Measurements from ENCODE around the gene SETBP1. TPM values are rescaled to one million over a fixed set of nuclear protein-coding genes. Genes with fewer than 3 reads are reported as not detected.

Gene SETBP1
- total RNA-seq, 1 donor from 2014 or later = 12.0 TPM

- Mint-ChIP-seq H3K36me3 (peaks cover 30% of the 10 kb centered on the region), H3K9me3 (peaks cover 8% of the 10 kb centered on the region), H3K4me1 (peaks cover 38% of the 10 kb centered on the region), H3K4me3 (no peak overlapping the region), H3K27me3 (ENCODE audit: insufficient read depth, low read depth) (peaks cover 2% of the 10 kb centered on the region), H3K27ac (no peak overlapping the region)
- Histone ChIP-seq H3K27ac (no peak overlapping the region), H3K27me3 (no peaks in the 10 kb centered on the region), H3K36me3 (no peaks in the 10 kb centered on the region), H3K9me3 (ENCODE audit: low read depth) (no peaks in the 10 kb centered on the region), H3K79me2 (ENCODE audit: low read depth) (no peaks in the 10 kb centered on the region), H3K4me2 (no peak overlapping the region), H4K20me1 (ENCODE audit: low read depth) (no peaks in the 10 kb centered on the region), H3K9ac (no peak overlapping the region), H2AFZ (replicated peaks) (no peak overlapping the region), H3K4me3 (no peak overlapping the region), H3K4me1 (no peaks in the 10 kb centered on the region), H3F3A (ENCODE audit: low read depth) (no peaks in the 10 kb centered on the region)
- DNase-seq (ENCODE audit: low spot score) = no peak
- TF ChIP-seq EZH2 (IDR thresholded peaks at IDR 0.05) = no peak
- TF ChIP-seq EZH2phosphoT487 (IDR thresholded peaks at IDR 0.05) = no peak
- no peak for TF ChIP-seq CTCF (IDR thresholded peaks at IDR 0.05)
Observed at GRCh38 chr18:44801781-44802180, 121.1 kb downstream of the SETBP1 start.

GRCh38 chr18:44802508-44802907, 121.8 kb downstream of the SETBP1 start:
- peaks cover 8% of the 10 kb centered on the region for H3K9me3 Mint-ChIP-seq
- H3K4me3 Mint-ChIP-seq = no peak overlapping the region
- H3K27ac Mint-ChIP-seq = peak overlapping the region; percentile 16

GRCh38 chr18:44803019-44803650, 122.4 kb downstream of the SETBP1 start:
- peaks cover 38% of the 10 kb centered on the region for H3K4me1 Mint-ChIP-seq
- H3K36me3 Mint-ChIP-seq = peaks cover 27% of the 10 kb centered on the region
- TF ChIP-seq EZH2phosphoT487 (IDR thresholded peaks at IDR 0.05) (no peak), CTCF (IDR thresholded peaks at IDR 0.05) (no peak), EZH2 (IDR thresholded peaks at IDR 0.05) (no peak)
- no peaks in the 10 kb centered on the region for H3K79me2 ChIP-seq (ENCODE audit: low read depth)
- H3K4me3 ChIP-seq = no peak overlapping the region
- no peak overlapping the region for H3K27ac ChIP-seq
- no peak overlapping the region for H3K27ac Mint-ChIP-seq
- H3K4me1 ChIP-seq = peaks cover 2% of the 10 kb centered on the region
- no peak overlapping the region for H2AFZ ChIP-seq (replicated peaks)
- H3K9me3 ChIP-seq (ENCODE audit: low read depth) = no peaks in the 10 kb centered on the region
- H3F3A ChIP-seq (ENCODE audit: low read depth) = no peaks in the 10 kb centered on the region
- H3K9ac ChIP-seq = no peak overlapping the region
- no peaks in the 10 kb centered on the region for H4K20me1 ChIP-seq (ENCODE audit: low read depth)
- peaks cover 8% of the 10 kb centered on the region for H3K9me3 Mint-ChIP-seq
- DNase-seq (ENCODE audit: low spot score) = no peak
- H3K4me3 Mint-ChIP-seq = no peak overlapping the region
- peaks cover 2% of the 10 kb centered on the region for H3K27me3 Mint-ChIP-seq (ENCODE audit: insufficient read depth, low read depth)
- no peaks in the 10 kb centered on the region for H3K27me3 ChIP-seq
- H3K36me3 ChIP-seq = no peaks in the 10 kb centered on the region
- H3K4me2 ChIP-seq = no peak overlapping the region

More at GRCh38 chr18:44802508-44802907, 121.8 kb downstream of the SETBP1 start:
- H3K4me3 ChIP-seq = no peak overlapping the region
- H2AFZ ChIP-seq (replicated peaks) = no peak overlapping the region
- no peak overlapping the region for H3K9ac ChIP-seq
- DNase-seq (ENCODE audit: low spot score) = no peak
- no peaks in the 10 kb centered on the region for H3K4me1 ChIP-seq
- no peaks in the 10 kb centered on the region for H3K36me3 ChIP-seq
- no peak overlapping the region for H3K4me2 ChIP-seq
- H3K36me3 Mint-ChIP-seq = peaks cover 30% of the 10 kb centered on the region
- peaks cover 37% of the 10 kb centered on the region for H3K4me1 Mint-ChIP-seq
- H3K27ac ChIP-seq = no peak overlapping the region
- H3K27me3 Mint-ChIP-seq (ENCODE audit: insufficient read depth, low read depth) = peaks cover 2% of the 10 kb centered on the region
- TF ChIP-seq EZH2phosphoT487 (IDR thresholded peaks at IDR 0.05) (no peak), EZH2 (IDR thresholded peaks at IDR 0.05) (no peak), CTCF (IDR thresholded peaks at IDR 0.05) (no peak)
- no peaks in the 10 kb centered on the region for H3K79me2 ChIP-seq (ENCODE audit: low read depth)
- no peaks in the 10 kb centered on the region for H3F3A ChIP-seq (ENCODE audit: low read depth)
- H3K27me3 ChIP-seq = no peaks in the 10 kb centered on the region
- H3K9me3 ChIP-seq (ENCODE audit: low read depth) = no peaks in the 10 kb centered on the region
- no peaks in the 10 kb centered on the region for H4K20me1 ChIP-seq (ENCODE audit: low read depth)

Data from neural progenitor cell (in vitro differentiated cells).